Prostate gland (tissue), 2 donors: Measurements from ENCODE around the gene TMEM242. TPM values are rescaled to one million over a fixed set of nuclear protein-coding genes. Genes with fewer than 3 reads are reported as not detected.

Experiments used
- DNase-seq: peaks from one replicate; pipeline ENCODE4 v3.0.0-alpha.2; 2019; ENCODE audit warnings: low spot score
- H3K27ac ChIP-seq, 2 donors: fragments of 200-600 bp; sonication (generic); 2 replicates each; pipeline ENCODE4 v1.5.1; 2017 to 2019
- H3K27me3 ChIP-seq: fragments of 200-600 bp; sonication (generic); replicated peaks from 2 replicates; pipeline ENCODE4 v1.5.1; 2019; ENCODE audit not compliant: insufficient read depth
- H3K36me3 ChIP-seq, 2 donors: fragments of 200-600 bp; sonication (generic); 1 replicate in 1 of 2; 2 replicates in 1 of 2; pipeline versions ENCODE4 v1.5.1 to v1.8.1; 2017 to 2019
- H3K4me1 ChIP-seq: fragments of 200-600 bp; sonication (generic); replicated peaks from 2 replicates; pipeline ENCODE4 v1.5.1; 2019
- H3K4me3 ChIP-seq, 2 donors: fragments of 200-600 bp; sonication (generic); 2 replicates each; pipeline ENCODE4 v1.5.1; 2017 to 2019
- H3K9me3 ChIP-seq: fragments of 200-600 bp; sonication (generic); 2 replicates; pipeline ENCODE4 v1.5.1; 2017
- POLR2A ChIP-seq: fragments of 450-650 bp; IDR thresholded peaks from one replicate; pipeline ENCODE4 v1.6.1; 2016; ENCODE audit warnings: antibody characterized with exemption, mild to moderate bottlenecking
- POLR2AphosphoS5 ChIP-seq: sonication (generic); formaldehyde crosslinking; IDR thresholded peaks from one replicate; pipeline ENCODE4 v1.6.1; 2017; ENCODE audit warnings: antibody characterized with exemption
- WGBS: methylation state at CpG from one replicate; pipeline ENCODE4 v1.1.5; 2018; 5-methylcytosine and 5-hydroxymethylcytosine counted together
- intact Hi-C: fragments of 100-400 bp; cut with DNase I; formaldehyde crosslinking; loops from one replicate; pipeline ENCODE4 v1.14.2; 2022
- total RNA-seq, 2 donors: library from RNA; depleted of rRNA; stranded (reverse); fragments of >200 nt; gene quantifications; one replicate each; pipeline ENCODE4 v1.1.0, GENCODE V29; 2016
- TF ChIP-seq, protein P1 (sequence below), 4 experiments: fragments of 200-600 bp in 2 of 4; fragments of 450-650 bp in 2 of 4; sonication (generic) in 2 of 4; IDR thresholded peaks; 1 replicate in 3 of 4; 2 replicates in 1 of 4; pipeline ENCODE4 v1.5.1; 2016 to 2019; ENCODE audit warnings: antibody characterized with exemption in 4 of 4, mild to moderate bottlenecking in 2 of 4, moderate library complexity in 2 of 4

The TMEM242 gene
- total RNA-seq, 2 donors from 2014 or later, result 6.4 to 8.5 TPM

DNA sequence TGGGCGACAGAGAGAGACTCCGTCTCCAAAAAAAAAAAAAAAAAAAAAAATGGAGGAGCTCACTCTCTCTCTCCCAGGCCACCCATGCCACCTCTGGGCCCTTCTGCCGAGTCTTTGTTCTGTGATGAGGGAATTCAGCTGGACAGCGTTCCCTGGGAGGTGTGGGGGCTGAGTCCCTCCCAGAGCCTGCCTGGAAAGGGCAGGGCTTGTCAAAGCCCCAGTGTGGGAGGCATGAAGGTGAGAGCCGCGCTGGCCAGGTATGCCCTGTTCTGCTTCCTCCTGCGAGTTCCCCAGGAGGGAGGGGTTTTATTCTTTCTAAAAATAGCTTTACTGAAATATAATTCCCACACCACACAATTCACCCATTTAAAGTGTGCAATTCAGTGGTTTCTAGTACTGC is 69.6 kb downstream of the TMEM242 start:
- intact Hi-C loops, result no loop called here
- no peaks in the 10 kb centered on the region for H3K27me3 ChIP-seq
- WGBS, result 73% methylated on average over 7 of the region's 7 CpGs
- H3K36me3 ChIP-seq, result no peaks in the 10 kb centered on the region
- H3K27ac ChIP-seq, result no peak overlapping the region
- TF ChIP-seq, protein P1, sequence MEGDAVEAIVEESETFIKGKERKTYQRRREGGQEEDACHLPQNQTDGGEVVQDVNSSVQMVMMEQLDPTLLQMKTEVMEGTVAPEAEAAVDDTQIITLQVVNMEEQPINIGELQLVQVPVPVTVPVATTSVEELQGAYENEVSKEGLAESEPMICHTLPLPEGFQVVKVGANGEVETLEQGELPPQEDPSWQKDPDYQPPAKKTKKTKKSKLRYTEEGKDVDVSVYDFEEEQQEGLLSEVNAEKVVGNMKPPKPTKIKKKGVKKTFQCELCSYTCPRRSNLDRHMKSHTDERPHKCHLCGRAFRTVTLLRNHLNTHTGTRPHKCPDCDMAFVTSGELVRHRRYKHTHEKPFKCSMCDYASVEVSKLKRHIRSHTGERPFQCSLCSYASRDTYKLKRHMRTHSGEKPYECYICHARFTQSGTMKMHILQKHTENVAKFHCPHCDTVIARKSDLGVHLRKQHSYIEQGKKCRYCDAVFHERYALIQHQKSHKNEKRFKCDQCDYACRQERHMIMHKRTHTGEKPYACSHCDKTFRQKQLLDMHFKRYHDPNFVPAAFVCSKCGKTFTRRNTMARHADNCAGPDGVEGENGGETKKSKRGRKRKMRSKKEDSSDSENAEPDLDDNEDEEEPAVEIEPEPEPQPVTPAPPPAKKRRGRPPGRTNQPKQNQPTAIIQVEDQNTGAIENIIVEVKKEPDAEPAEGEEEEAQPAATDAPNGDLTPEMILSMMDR (IDR thresholded peaks at IDR 0.05), result no peak
- TF ChIP-seq POLR2A, result no peak
- TF ChIP-seq POLR2AphosphoS5, result no peak
- no peak overlapping the region for H3K4me3 ChIP-seq
- H3K9me3 ChIP-seq, result no peaks in the 10 kb centered on the region
- no peak for DNase-seq
- H3K4me1 ChIP-seq, result no peaks in the 10 kb centered on the region

DNA sequence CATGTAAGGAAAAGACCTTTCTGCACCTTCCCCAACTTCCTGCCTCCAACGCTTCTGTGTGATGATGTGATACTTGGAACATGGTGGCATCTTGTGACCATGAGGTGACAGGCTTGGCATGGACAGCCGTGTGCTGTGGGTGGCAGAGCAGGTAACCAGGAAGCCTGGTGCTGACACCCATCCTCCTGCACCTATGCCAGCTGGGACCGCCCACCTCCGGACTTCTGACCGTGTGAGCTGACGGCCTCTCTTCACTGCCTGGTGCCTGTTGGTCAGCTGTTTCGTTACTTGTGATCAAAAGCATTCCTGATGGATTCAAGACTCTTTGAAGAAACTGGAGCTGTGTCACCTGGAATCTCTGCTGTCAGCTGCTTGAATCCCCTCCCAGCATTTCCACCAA is 70.3 kb downstream of the TMEM242 start:
- TF ChIP-seq, protein P1 (IDR thresholded peaks at IDR 0.05), result no peak
- TF ChIP-seq POLR2A (no peak), POLR2AphosphoS5 (no peak)
- Histone ChIP-seq H3K4me1 (no peaks in the 10 kb centered on the region), H3K4me3 (no peak overlapping the region), H3K27me3 (no peaks in the 10 kb centered on the region), H3K27ac (no peak overlapping the region), H3K36me3 (no peaks in the 10 kb centered on the region), H3K9me3 (no peaks in the 10 kb centered on the region)
- DNase-seq, result no peak
- intact Hi-C loops, result no loop called here
- WGBS, result 75% methylated on average over 7 of the region's 7 CpGs

DNA sequence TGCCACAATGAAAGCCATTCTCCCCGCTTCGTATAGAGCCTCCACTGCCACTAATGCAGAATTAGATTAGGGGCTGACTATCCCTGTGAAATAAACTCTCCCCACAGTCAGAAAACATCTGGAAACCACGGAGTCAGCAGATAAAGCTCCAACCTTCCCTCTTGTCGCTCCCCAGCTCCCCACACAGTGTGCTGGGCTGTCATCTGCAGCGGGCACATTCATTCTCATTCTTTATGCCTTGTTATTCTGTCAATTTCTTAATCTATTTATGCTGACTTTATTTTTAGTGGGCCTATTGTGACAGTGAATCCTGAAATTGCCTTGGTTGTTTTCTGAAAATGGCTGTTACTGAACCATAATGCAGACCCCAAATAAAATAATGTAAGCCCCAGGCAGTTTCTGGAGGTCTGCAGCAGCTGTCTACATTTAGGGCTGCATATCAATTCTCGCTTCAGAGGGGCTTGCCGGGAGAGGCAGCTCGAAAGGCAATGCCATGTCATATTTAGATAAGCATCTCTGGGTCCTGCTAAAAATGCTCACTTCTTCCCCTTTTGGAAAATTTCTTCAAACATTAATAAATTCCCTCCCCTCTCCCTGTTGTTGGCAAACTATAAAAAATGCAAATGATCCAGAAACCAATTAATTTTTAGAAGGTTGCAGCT is 71.6 kb downstream of the TMEM242 start:
- Histone ChIP-seq H3K27ac (no peak overlapping the region), H3K36me3 (no peaks in the 10 kb centered on the region), H3K4me1 (no peaks in the 10 kb centered on the region), H3K27me3 (no peaks in the 10 kb centered on the region), H3K9me3 (no peaks in the 10 kb centered on the region), H3K4me3 (no peak overlapping the region)
- DNase-seq, result no peak
- 88% methylated on average over 8 of the region's 8 CpGs for WGBS
- no peak for TF ChIP-seq POLR2AphosphoS5
- TF ChIP-seq POLR2A, result no peak
- TF ChIP-seq, protein P1 (IDR thresholded peaks at IDR 0.05), result no peak
- intact Hi-C loops, result no loop called here

DNA sequence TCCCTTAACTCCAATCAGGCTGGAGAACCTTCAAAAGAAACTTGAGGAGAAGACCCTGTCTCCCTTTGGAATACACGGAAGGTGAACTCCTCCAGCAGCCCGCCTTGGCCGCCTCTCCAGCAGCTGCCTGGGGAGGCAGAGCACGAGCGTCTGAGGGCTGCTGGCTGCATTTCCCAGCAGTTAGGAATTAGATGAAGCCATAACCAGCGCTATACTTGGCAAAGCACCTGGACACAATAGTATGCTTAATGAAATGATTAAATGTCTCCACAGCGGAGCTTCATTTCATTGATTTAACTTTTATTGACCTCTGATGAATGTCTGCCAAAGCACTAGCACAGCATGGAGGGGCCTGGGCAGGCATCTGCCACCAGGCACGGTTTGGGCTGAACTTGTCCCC is 73.5 kb downstream of the TMEM242 start:
- no peak for DNase-seq
- WGBS, result 49% methylated on average over 8 of the region's 8 CpGs
- Histone ChIP-seq H3K36me3 (no peaks in the 10 kb centered on the region), H3K4me1 (no peaks in the 10 kb centered on the region), H3K4me3 (no peak overlapping the region), H3K9me3 (no peaks in the 10 kb centered on the region), H3K27ac (no peak overlapping the region), H3K27me3 (no peaks in the 10 kb centered on the region)
- intact Hi-C loops, result no loop called here
- no peak for TF ChIP-seq POLR2AphosphoS5
- no peak for TF ChIP-seq POLR2A
- TF ChIP-seq, protein P1 (IDR thresholded peaks at IDR 0.05), result no peak

DNA sequence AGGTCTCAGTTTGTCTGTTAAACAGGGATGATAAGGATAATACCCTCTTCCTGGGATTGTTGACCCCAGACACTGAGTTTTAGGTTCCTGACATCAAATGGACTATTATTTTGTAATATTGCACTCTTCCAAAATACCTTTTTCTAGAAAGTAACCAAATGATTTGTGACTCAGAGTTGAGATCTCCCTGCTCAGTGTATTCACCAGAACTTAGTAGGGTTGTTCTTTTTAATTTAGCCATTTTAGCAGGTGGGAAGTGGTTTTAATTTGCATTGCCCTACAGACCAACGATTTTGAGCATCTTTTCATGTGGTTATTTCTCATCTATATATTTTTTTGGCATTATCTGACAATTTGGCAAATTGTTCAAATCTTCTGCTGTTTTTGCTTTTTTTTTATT is 75.1 kb downstream of the TMEM242 start:
- intact Hi-C loops, result no loop called here
- Histone ChIP-seq H3K4me3 (no peak overlapping the region), H3K27ac (no peak overlapping the region), H3K4me1 (no peaks in the 10 kb centered on the region), H3K27me3 (no peaks in the 10 kb centered on the region), H3K9me3 (no peaks in the 10 kb centered on the region), H3K36me3 (no peaks in the 10 kb centered on the region)
- TF ChIP-seq POLR2A, result no peak
- WGBS, result 75% methylated on average over 1 of the region's 1 CpG
- no peak for DNase-seq
